ENCODE measurements around the gene FYCO1. TPM values are rescaled to one million over a fixed set of nuclear protein-coding genes. Genes with fewer than 3 reads are reported as not detected.

FYCO1 gene
- total and polyA plus RNA-seq, 9 of the 15 experiments (the other 6 are each of a cell fraction or from before 2014, with no cell fraction given), result 2.1 to 13.8 (median 7.4) TPM

- H3K4me3 ChIP-seq, result no peak overlapping the region
- FAIRE-seq (no peak), DNase-seq (ENCODE audit: extremely low read depth in 1 of 4, low spot score in 3 of 4) (no peak), ATAC-seq (no peak)
- TF ChIP-seq, protein P1, sequence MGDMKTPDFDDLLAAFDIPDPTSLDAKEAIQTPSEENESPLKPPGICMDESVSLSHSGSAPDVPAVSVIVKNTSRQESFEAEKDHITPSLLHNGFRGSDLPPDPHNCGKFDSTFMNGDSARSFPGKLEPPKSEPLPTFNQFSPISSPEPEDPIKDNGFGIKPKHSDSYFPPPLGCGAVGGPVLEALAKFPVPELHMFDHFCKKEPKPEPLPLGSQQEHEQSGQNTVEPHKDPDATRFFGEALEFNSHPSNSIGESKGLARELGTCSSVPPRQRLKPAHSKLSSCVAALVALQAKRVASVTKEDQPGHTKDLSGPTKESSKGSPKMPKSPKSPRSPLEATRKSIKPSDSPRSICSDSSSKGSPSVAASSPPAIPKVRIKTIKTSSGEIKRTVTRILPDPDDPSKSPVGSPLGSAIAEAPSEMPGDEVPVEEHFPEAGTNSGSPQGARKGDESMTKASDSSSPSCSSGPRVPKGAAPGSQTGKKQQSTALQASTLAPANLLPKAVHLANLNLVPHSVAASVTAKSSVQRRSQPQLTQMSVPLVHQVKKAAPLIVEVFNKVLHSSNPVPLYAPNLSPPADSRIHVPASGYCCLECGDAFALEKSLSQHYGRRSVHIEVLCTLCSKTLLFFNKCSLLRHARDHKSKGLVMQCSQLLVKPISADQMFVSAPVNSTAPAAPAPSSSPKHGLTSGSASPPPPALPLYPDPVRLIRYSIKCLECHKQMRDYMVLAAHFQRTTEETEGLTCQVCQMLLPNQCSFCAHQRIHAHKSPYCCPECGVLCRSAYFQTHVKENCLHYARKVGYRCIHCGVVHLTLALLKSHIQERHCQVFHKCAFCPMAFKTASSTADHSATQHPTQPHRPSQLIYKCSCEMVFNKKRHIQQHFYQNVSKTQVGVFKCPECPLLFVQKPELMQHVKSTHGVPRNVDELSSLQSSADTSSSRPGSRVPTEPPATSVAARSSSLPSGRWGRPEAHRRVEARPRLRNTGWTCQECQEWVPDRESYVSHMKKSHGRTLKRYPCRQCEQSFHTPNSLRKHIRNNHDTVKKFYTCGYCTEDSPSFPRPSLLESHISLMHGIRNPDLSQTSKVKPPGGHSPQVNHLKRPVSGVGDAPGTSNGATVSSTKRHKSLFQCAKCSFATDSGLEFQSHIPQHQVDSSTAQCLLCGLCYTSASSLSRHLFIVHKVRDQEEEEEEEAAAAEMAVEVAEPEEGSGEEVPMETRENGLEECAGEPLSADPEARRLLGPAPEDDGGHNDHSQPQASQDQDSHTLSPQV (IDR thresholded peaks at IDR 0.05), result no peak
- TF ChIP-seq ZNF354B (CRISPR knock-in tag; IDR thresholded peaks at IDR 0.05) (no peak), DNMT1 (IDR thresholded peaks at IDR 0.05) (no peak), NFXL1 (CRISPR knock-in tag; IDR thresholded peaks at IDR 0.05) (no peak), U2AF1 (optimal IDR thresholded peaks at IDR 0.05; ENCODE audit: low read depth, low read length) (no peak), ZNF609 (CRISPR knock-in tag; IDR thresholded peaks at IDR 0.05; ENCODE audit: borderline replicate concordance) (no peak), RBM17 (IDR thresholded peaks at IDR 0.05; ENCODE audit: borderline replicate concordance, low read depth, low read length) (no peak)
- TF ChIP-seq, protein P2, sequence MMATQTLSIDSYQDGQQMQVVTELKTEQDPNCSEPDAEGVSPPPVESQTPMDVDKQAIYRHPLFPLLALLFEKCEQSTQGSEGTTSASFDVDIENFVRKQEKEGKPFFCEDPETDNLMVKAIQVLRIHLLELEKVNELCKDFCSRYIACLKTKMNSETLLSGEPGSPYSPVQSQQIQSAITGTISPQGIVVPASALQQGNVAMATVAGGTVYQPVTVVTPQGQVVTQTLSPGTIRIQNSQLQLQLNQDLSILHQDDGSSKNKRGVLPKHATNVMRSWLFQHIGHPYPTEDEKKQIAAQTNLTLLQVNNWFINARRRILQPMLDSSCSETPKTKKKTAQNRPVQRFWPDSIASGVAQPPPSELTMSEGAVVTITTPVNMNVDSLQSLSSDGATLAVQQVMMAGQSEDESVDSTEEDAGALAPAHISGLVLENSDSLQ (IDR thresholded peaks at IDR 0.05), result no peak
- TF ChIP-seq, protein P3, sequence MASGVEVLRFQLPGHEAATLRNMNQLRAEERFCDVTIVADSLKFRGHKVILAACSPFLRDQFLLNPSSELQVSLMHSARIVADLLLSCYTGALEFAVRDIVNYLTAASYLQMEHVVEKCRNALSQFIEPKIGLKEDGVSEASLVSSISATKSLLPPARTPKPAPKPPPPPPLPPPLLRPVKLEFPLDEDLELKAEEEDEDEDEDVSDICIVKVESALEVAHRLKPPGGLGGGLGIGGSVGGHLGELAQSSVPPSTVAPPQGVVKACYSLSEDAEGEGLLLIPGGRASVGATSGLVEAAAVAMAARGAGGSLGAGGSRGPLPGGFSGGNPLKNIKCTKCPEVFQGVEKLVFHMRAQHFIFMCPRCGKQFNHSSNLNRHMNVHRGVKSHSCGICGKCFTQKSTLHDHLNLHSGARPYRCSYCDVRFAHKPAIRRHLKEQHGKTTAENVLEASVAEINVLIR (CRISPR knock-in tag; IDR thresholded peaks at IDR 0.05), result no peak
- no TSS peak for BruUV-seq (replicated peaks)
- H2AFZ ChIP-seq (ENCODE audit: low read depth, low read length), result no peak overlapping the region
- no peaks in the 10 kb centered on the region for H3K9me3 ChIP-seq (replicated peaks; ENCODE audit: control insufficient read depth, insufficient read depth, low read depth, low read length)
- no peak overlapping the region for H3K9ac ChIP-seq (ENCODE audit: insufficient read depth in 1 of 2, low read depth in 2 of 2, low read length in 2 of 2)
- in situ Hi-C loops (cut with MboI) (no loop called here), intact Hi-C loops (cut with micrococcal nuclease) (no loop called here)
- ChIA-PET CTCF (ENCODE audit: low intra/inter-chr PET ratio) (no interaction called here), POLR2A (interaction anchor here (0.7 to 2.8 kb wide), 5 partner anchors 13 to 27 kb away, joined by 3 to 7 read pairs (median 4); partner anchors contain the start of gene FYCO1)
- no peaks in the 10 kb centered on the region for H3K9me1 ChIP-seq (ENCODE audit: control insufficient read depth, insufficient read depth, low read length)
- 90% methylated on average over 2 of the region's 2 CpGs for WGBS (ENCODE audit: insufficient coverage, low coverage, missing lambda C conversion rate)
- peaks cover 2% of the 10 kb centered on the region; the same call in 1 of the 3 replicates for H3K79me2 ChIP-seq (ENCODE audit: control insufficient read depth, insufficient read depth, low read length)
- no peak overlapping the region for H3K4me2 ChIP-seq (ENCODE audit: insufficient read depth, low read length)
- H3K27ac ChIP-seq (ENCODE audit: extremely low read depth, low read depth, low read length), result no peak overlapping the region
- H3K36me3 ChIP-seq (ENCODE audit: control insufficient read depth, insufficient read depth, low read length), result peaks cover 87% of the 10 kb centered on the region
- H3K4me1 ChIP-seq (replicated peaks in 1 of 2; ENCODE audit: control insufficient read depth in 2 of 2, insufficient read depth in 2 of 2, low read length in 2 of 2), result peaks cover 0 to 16% of the 10 kb centered on the region in 2 experiments; a peak in 3 of 5 replicates
- H3K27me3 ChIP-seq (ENCODE audit: control insufficient read depth in 2 of 2, insufficient read depth in 2 of 2, low read length in 2 of 2), result no peaks in the 10 kb centered on the region
- peaks cover 7% of the 10 kb centered on the region; the same call in 1 of the 2 replicates for H4K20me1 ChIP-seq (replicated peaks; ENCODE audit: control insufficient read depth, insufficient read depth, low read length)
These were observed 14.8 kb downstream of the FYCO1 start for GRCh38 chr3:45980819-45981218.

Data from K562 (cell line).